Right forelimb (tissue), 1 donor: Measurements from ENCODE around the gene MICAL1.
"Not testable (repeated sequence)": the region's sequence is repeated elsewhere in the genome, so short reads cannot be mapped to it uniquely, and the experiment has no call there.

Experiments
- DNase-seq: peaks from one replicate; pipeline ENCODE4 v3.0.0-alpha.2; 2018

MICAL1 gene

DNA sequence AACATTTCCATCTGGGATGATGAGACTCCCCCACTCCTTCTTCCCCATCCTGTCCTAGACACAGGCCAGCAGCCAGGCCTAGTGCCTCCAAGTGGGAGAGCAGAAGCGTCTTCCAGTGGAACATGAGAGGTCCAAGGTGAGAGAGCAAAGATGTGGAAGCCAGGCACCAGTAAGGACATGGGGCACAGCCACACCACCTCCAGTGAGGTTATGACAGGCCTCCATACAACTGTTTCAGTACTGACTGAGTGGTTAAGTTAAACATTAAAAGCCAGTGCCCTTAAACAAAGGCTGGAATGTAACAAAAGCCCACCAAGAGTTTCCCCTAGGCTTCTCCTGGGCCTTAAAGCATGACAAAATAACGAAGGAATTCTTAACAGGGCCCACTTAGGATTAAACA is 22.2 kb upstream of the MICAL1 start:
- DNase-seq, result no peak

DNA sequence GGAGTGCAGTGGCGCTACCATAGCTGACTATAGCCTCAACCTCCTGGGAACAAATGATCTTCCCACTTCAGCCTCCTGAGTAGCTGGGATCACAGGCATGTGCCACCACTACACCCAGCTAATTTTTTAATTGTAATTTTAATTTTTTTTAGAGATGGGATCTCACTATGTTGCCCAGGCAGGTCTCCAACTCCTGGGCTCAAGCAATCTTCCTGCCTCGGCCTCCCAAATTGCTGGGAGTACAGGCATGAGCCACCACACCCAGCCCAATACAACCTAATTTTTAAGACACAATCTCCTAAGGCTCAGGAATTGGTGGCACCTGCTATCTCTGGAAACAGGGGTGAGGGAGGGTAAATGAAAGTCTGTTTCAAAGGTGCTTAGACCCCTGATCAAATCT is 21.6 kb upstream of the MICAL1 start:
- DNase-seq, result no peak

DNA sequence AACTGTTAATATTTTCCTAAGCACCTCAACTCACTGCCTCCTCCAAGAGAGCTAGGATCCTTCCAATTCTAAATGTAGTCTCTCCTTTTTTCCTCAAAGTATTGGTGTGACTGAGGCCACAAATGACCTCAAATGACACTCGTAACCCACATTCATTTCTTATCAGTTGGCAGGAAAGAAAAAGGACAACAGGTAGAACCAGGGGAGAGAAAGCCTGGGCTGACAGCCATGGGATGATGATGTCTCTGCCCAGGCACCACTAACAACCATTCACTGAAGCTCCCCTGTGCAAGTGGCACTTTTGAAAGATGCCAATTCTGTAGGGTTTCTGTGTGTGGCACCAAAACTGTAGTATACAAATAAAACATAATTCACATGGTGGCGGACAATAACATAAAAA is 20.1 kb upstream of the MICAL1 start:
- no peak for DNase-seq

DNA sequence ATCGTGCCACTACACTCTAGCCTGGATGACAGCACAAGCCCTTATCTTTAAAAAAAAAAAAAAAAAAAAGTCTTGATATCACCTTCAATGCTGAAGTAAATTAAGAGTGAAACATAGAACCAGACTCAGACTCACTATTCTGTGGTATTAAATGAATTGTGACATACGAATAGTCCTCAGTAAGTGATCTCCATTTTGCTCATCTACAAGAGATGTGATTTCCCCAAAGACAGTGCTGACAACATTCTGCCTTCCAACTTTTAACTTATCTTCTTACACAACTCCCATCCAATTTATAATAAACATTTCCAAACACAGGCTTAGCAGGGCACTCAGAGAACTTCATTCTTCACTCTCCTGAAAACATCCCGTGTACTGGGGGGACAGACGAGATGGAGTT is 19.4 kb upstream of the MICAL1 start:
- no peak for DNase-seq

DNA sequence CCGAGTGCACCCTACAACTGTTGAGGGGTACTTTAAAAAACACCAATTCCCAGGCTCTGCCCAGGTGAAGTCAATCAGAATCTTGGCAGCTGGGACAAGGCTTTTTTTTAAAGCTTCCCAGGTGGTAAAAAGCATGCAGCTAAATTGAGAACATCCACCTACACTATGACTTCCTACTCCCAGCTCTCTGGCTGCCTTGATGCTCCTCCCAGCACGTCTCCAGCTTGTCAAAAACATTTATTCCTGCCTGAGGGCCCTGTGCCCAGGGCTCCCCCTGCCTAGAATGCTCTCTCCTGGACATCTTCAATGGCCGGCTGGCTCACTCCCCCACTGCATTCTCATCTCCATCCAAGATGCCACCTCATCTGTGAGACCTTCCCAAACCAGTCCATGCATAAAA is 17.5 kb upstream of the MICAL1 start:
- DNase-seq, result no peak

DNA sequence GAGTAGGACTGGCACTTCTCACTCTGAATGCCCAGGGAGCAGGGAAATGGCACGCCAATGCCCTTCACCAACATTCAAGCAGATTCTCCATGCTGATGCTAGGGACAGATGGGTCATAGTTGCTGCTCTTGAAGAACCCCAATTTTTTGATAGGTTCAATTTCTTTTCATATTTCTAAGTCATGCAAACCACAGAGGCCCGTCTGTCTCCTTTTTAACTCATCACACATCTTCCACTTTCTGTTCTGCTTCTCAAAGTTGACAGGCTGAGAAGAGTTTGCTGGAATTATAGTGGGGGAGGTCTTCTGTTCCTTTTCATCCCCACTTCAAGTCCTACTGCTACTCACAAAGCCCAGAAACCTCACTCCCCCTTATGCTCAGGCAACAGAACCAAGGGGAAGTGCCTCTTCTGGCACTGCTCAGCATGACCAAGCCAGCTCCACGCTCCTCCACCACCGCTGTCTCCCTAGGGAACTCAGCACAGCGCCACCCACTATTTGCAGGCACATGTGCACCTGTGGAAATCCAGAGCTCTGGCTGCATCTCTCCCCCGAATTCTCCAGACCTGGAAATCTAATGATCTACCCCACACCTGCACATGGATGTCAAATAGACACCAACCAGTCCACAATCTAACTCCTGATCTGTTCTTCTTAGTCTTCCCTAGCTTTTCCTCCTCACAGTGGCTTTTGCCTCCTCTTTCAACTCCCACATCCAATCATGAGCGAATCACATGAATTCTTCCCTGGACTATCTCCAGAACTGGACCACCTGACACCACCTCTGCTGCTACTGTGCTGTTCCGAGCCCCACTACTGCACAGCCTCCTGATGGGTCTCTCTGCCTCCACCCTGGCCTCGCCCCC is 16.8 kb upstream of the MICAL1 start:
- DNase-seq, result no peak

DNA sequence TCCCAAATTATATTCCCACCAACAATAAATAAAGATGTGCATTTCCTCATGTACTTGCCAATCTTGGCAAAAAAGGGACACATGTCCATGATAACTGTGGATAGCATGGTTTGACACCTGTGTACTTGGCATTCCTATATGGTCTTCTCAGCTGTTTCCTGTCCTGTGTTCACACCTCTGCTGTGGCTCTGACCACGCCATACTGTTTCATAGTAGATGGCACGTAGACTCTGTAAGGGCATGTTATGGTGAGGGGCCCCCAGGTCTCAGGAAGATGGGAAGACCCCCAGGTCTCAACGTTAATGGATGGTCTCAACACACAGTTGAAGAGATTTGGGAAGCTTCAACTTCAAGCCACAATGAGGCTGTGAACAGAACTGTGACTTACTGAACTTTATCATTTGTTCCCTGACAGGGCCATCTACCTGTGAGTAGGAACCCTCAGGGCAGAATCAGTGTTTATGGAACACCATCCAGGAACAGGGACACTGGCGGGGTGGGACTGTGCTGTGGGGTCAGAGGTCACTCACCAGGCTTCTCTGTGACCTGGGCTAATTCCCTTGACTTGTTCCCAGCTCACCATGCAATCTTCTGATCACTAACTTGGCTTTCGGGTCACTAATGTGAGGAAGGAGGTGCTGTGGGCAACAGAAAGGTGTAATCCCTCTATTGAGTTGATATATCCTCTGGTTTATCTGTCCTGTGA is 15.7 kb upstream of the MICAL1 start:
- no peak for DNase-seq

DNA sequence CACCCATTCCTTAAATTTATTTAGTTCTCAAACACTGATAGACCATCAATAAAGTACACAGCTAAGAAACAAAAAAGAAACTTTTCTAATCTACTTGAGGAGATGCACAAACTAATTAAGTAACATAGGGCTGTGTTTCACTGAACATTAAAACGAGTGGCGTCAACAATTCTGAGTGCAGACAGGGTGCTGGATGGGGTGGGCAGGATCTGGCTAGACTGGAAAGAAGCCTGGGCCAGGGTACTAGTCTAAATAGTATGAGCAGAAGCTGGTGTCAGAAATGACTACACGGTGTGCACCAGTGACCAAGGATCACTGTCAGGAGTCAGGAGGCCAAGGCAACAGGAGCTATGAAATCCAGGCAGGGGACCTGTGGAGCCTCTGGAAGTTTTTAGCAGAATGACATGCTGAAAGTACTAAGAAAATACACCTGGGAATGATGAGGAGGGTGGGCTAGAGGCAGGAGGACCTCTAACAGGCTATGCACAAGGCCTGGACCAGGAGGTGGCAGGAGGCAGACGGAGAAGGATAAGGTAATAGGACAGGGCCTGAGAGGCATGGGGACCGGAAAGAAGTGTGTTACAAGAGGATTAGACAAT is 14.1 kb upstream of the MICAL1 start:
- no peak for DNase-seq

DNA sequence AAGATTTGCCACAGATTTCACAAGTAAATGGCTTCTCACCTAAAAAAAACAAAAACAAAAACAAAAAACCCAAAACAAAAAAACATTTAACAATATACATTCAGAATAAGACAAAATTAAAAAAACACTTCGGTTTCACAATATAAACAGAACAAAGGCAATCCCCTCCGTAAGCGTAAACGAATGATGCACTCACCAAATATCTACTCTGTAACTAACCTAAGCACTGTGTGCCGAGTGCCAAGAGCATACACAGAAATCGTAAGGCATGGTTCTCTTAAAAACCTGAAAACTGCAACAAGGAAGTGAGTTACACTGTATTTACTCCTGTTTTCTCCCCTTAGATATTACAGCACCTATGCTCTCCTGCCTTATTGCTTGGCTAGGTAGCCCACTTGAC is 12.1 kb upstream of the MICAL1 start:
- no peak for DNase-seq

DNA sequence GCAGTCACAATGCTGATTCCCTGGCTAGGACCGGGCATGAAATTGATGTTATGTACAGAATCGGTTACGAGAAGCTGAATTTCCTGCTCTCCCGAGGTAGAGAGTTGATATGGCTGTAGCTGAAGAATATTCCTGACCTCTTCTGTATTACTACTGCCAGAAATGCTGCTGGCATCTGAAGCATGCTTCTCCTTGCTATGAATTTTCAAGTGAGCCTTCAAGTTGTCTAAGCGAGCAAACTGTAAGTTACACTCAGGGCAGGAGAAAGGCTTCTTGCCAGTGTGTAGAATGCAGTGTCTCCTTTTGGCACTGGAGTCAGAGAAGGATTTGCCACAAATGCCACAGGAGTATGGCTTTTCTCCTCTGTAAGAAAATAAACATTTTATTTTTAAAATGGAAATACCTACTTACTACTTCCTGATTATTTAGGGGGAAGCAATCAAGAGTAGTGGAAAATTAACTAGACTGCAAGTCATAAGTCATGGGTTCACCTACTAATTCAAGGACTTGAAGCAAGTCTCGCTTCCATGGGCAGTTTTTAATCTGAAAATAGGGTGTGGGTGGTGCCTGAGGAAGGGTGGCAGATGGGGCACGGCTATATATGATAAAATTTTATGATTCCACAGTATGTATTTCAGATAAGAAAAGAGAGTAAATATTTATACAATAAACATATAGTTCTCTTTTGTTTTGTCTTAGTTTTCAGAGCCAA is 10.8 kb upstream of the MICAL1 start:
- DNase-seq, result no peak

DNA sequence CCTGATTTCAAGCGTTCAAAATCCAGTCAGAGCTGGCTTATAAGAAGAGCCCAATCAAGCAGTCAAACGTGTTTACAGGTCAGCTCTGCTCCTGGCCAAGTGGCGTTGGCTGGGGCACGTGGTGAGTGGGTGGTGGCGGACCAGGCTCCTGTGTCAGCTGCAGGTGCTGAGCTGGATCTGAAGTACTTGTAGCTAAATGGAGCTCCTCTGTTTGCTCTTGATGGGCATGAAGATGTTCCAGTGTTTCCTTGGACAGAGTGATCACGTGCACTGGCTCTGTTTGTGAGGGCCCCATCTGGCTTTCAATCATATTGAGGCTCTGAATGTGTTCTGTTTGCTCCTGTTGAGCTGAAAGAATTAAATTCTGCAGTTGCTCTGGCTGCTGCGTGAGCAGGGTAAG is 10.2 kb upstream of the MICAL1 start:
- DNase-seq, result no peak

DNA sequence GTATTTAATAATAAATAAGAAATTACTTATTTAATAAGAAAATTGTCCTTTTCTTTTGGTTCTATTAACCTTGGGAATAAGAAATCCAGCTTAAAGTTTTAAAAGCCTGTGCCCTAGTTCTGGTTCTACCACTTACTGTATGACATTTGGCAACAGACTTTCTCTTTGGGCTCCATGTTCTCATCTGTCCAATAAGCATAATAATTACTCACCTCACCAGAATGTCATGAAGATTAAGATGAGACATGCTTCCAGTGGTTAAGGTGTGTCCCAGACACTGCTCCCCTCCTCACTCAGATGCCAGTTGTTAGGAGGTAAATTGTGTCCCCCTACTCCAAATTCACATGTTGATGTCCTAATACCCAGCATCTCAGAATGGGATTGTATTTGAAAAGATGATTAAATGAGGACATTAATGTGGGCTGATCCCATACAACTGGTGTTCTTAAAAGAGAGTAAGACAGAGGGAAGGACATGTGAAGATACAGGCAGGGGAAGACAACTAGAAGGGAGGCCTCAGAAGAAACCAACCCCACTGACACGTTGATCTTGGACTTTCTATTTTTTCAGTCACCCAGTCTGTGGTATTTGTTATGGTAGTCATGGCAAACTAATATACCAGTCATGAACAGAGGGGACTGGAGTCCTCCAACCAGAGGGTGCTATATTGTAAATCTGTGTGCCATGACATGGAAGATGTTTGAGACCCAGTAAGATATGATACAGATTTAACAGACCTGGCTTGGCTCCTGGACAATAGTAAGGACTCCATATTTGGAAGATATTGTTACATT is 6.4 kb upstream of the MICAL1 start:
- DNase-seq, result no peak

DNA sequence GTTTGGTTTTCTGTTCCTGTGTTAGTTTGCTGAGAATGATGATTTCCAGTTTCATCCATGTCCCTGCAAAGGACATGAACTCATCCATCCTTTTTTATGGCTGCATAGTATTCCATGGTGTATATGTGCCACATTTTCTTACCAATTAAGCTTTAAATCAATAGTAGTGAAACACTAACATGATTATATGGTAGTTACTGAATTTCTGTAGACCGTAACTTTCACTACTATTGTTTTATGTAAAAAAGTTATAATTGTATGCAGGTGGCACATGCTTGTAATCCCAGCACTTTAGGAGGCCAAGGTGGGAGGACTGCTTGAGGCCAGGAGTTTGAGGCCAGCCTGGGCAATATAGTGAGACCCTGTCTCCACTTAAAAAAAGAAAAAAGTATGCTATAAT is 5.6 kb upstream of the MICAL1 start:
- not testable (repeated sequence) for DNase-seq

DNA sequence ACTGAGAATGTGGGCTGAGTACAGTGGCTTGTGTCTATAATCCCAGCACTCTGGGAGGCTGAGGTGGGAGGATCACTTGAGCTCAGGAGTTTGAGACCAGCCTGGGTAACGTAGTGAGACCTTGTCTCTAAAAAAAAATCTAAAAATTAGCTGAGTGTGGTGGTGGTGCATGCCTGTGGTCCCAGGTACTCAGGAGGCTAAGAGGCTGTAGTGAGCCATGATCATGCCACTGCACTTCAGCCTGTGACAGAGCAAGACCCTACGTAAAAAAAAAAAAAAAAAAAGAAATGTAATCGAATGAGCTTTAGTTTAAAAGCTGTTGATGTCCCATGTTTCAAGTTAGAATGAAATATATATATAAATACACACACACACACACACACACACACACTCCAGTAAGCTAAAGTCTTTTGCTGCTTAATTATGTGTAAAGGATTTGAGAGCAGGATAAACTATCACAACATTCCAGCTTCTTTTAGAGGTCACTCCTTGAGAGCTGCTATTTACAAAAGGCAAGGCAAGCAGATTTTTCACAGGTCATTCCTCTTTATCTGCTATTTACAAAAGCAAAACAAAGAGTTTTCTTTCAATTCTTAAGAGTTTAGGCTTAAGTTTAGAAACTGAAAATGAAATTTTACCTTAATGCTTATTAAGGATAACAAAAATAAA is 4.7 kb upstream of the MICAL1 start:
- DNase-seq, result no peak

DNA sequence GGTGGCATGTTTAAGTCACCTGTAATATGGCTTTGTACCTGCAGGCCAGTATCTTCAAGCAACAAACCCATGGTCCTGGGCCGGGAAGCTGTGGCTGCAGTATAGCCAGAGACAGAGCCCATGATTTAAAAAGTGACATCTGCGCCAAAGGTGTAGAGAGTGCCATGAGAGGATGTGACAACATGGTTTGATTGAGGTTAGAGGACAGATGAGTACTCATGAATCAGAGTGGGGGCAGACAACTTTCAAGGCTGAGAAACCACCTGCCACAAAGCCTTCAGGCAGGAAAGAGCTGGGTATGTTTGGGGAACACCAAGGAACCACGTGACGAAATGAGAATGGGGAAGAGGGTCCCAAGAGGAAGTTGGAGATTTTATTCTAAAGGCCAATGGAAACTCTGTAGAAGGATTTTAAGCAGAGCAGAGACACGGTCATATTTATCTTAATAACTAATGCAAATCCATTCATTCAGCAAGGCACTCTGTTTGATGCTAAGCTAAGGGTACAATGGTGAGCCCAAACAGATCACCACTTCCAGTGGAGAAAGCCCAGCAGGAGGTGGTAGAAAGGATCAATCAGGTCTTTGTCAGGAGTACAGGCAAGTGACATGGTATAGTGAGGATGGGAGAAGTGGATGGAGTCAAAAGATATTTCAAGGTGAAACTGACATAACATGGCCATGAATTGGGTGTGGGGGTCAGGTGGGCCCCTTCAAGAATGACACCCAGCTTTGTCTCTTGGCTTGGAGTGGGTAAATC is 3.4 kb upstream of the MICAL1 start:
- DNase-seq, result no peak

DNA sequence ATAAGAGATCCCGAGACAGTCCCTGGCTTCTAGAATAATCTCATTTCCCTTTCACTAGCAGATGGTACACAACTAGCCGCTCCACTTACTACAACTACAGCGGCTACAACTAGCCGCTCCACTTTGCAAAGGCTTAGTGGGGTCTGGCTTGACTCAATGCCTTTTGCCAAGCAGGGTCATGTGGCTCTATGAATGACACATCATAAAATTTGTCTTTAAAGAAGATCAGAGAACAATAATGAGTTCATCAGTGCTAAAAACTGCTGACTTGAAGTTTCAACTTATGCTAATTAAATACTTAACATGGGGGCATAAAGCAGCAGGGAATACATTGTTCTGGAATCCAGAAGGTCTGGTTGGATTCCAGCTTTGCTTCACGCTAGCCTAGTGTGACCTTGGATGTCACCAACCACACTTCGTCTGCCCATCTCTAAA is 2.0 kb upstream of the MICAL1 start:
- DNase-seq, result no peak

DNA sequence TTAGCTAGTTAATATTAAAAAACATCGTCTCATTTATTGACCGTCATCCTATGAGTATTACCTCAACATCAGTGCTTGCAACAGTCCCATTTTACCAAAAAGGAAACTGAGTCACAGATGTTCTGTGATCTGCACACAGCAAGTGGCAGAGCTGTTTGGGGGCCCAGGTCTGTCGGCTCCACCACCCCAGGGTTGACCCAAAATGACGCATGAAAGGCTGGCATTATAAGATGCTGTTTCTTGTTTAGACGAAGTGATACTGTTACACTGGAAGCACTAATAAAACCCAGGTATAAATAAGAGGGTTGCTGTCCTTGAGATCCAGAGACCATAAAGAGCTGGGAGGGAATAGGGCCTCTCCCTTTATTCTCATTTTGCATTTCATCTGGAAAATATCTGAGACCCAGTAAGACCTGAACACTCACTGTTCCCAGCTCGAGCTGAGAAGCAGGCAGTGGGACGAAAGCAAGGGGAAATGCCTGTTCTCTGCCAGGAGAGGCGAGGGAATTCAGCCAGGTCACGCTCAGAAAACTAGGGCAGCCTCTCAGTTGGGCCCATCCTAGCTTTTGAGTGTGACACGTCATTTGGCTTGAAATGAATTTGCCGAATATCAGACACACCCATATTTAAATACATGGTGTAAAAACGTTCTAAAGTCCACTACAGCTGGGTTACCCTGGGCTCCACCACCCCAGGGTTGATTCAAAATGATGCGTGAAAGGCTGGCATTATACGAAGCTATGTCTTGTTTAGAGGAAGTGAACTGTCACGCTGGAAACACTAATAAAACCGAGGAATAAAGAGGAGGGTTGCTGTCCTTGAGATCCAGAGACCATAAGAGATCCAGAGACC is 1.4 kb upstream of the MICAL1 start:
- DNase-seq, result peak; percentile 71

DNA sequence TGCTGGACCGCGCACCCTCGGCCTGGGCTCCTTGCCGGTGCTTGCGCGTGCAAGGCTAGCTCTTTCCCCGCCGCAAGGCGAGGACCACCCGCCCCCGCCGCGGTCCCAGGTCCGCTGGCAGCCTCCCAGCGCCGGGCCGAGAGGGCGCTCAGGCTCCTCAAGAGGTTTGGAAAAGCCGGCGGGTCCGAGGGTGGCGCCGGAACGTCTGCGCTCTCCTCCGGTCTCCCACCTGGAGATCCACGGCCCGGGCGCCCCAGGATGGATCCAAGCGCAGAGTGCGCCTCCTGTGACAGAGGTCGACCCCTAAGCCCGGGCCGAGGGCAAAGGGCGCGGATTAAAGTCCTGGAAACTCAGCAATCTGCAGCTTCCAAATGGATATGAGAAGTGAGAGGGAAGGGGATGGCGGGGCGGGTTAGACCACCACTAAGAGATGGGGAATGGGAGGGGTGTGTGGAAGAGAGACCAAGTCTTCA is 575 bp upstream of the MICAL1 start:
- DNase-seq, result no peak

DNA sequence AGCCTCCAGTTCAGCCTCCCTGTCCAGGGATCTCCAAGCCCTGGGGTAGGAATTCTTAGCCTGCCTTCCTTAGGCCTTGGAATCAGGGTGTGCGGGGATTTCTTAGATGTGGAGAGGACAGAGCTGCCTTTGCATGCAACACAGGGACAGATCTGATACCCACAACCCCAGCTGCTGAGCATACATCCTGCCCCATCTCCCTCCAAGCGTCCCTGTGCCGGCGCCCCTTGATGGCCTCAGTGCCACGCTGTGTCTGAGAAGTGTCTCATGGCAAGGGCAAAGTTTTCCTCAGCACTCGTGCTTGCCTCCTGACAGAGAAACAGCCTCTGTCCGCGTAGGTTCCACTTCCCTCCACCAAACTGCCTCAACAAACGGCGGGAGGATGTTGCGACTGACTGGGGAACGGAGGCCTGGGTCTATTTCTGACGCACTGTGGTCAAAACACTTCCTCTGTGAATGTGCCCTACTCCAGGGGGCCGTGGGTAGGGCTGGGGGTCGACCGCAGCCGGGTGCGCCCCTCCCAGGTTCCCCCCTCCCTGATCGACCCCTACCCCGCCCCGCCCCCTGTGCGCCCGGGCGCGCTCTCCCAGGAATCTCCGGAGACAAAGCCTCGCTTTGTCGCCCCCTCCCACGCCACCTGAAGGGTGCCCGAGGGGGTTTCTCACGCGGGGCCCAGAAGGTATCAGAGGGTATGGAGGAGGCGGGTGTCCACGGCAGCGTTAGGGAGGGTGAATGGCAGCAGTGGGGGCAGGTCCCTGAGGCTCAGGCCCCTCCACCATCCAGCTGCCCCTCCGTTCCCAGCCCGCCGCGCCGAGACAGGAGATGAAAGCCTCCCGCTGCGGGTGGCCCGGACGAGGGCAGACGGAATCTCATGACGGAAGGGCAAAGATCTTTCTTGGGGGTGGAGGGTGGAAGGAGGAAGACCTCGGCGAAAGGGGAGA is 806 bp downstream of the MICAL1 start:
- peak; percentile 56 for DNase-seq
